Neural progenitor cell (in vitro differentiated cells): ENCODE data around the gene EIPR1. TPM values are rescaled to one million over a fixed set of nuclear protein-coding genes. Genes with fewer than 3 reads are reported as not detected.

Experiments used
- DNase-seq: peaks from one replicate; pipeline ENCODE4 v3.0.0-alpha.2; 2016; ENCODE audit warnings: low spot score
- H2AFZ ChIP-seq: fragments of 200-600 bp; sonication (generic); replicated peaks from 2 replicates; pipeline ENCODE4 v1.6.1; 2016; ENCODE audit warnings: antibody characterized with exemption
- H3F3A ChIP-seq: fragments of 200-600 bp; sonication (generic); 2 replicates; pipeline ENCODE4 v1.6.1; 2016; ENCODE audit warnings: antibody characterized with exemption, low read depth
- H3K27ac ChIP-seq: fragments of 200-600 bp; sonication (generic); 2 replicates; pipeline ENCODE4 v1.5.1; 2016; ENCODE audit warnings: mild to moderate bottlenecking
- H3K27me3 ChIP-seq: fragments of 200-600 bp; sonication (generic); 2 replicates; pipeline ENCODE4 v1.6.1; 2016; ENCODE audit warnings: mild to moderate bottlenecking, moderate library complexity
- H3K36me3 ChIP-seq: fragments of 200-600 bp; sonication (generic); 2 replicates; pipeline ENCODE4 v1.5.1; 2016
- H3K4me1 ChIP-seq: fragments of 200-600 bp; sonication (generic); 2 replicates; pipeline ENCODE4 v1.6.1; 2016; ENCODE audit warnings: mixed run types
- H3K4me2 ChIP-seq: fragments of 200-600 bp; sonication (generic); 2 replicates; pipeline ENCODE4 v1.6.1; 2016
- H3K4me3 ChIP-seq: fragments of 200-600 bp; sonication (generic); 2 replicates; pipeline ENCODE4 v1.5.1; 2016
- H3K79me2 ChIP-seq: fragments of 200-600 bp; sonication (generic); 2 replicates; pipeline ENCODE4 v1.6.1; 2016; ENCODE audit warnings: low read depth
- H3K9ac ChIP-seq: fragments of 200-600 bp; sonication (generic); 2 replicates; pipeline ENCODE4 v1.6.1; 2016
- H3K9me3 ChIP-seq: fragments of 200-600 bp; sonication (generic); 2 replicates; pipeline ENCODE4 v1.5.1; 2016; ENCODE audit warnings: low read depth
- H4K20me1 ChIP-seq: fragments of 200-600 bp; sonication (generic); 2 replicates; pipeline ENCODE4 v1.6.1; 2016; ENCODE audit warnings: low read depth
- H3K27ac Mint-ChIP-seq: 3 replicates; pipeline ENCODE4 v1.8.0; 2021; ENCODE audit warnings: mixed read lengths
- H3K27me3 Mint-ChIP-seq: 2 replicates; pipeline ENCODE4 v1.8.0; 2022; ENCODE audit warnings: low read depth, mild to moderate bottlenecking, inconsistent platforms, moderate library complexity, mixed read lengths; ENCODE audit not compliant: insufficient read depth
- H3K36me3 Mint-ChIP-seq: 3 replicates; pipeline ENCODE4 v1.8.0; 2021; ENCODE audit warnings: mixed read lengths
- H3K4me1 Mint-ChIP-seq: 3 replicates; pipeline ENCODE4 v1.8.0; 2021; ENCODE audit warnings: mixed read lengths
- H3K4me3 Mint-ChIP-seq: 3 replicates; pipeline ENCODE4 v1.8.0; 2021; ENCODE audit warnings: mild to moderate bottlenecking, moderate library complexity, mixed read lengths
- H3K9me3 Mint-ChIP-seq: 3 replicates; pipeline ENCODE4 v1.8.0; 2020; ENCODE audit warnings: mixed read lengths
- CTCF ChIP-seq: fragments of 200-600 bp; sonication (generic); IDR thresholded peaks from 2 replicates; pipeline ENCODE4 v1.5.1; 2017; ENCODE audit warnings: antibody characterized with exemption, mild to moderate bottlenecking
- EZH2 ChIP-seq: fragments of 200-600 bp; sonication (generic); IDR thresholded peaks from 2 replicates; pipeline ENCODE4 v1.6.1; 2017; ENCODE audit warnings: antibody characterized with exemption, mild to moderate bottlenecking, moderate library complexity
- EZH2phosphoT487 ChIP-seq: fragments of 200-600 bp; sonication (generic); IDR thresholded peaks from 2 replicates; pipeline ENCODE4 v1.6.1; 2017; ENCODE audit warnings: antibody characterized with exemption
- total RNA-seq: library from RNA; depleted of rRNA; stranded (reverse); fragments of >200 nt; gene quantifications from 2 replicates; pipeline ENCODE4 v1.2.3, GENCODE V29; 2015; ENCODE audit warnings: low replicate concordance

EIPR1 gene
- total RNA-seq, 1 donor from 2014 or later = 57.1 TPM

- H3K27ac ChIP-seq = no peak overlapping the region
- H3K4me2 ChIP-seq = no peak overlapping the region
- H3K4me3 Mint-ChIP-seq = no peak overlapping the region
- H2AFZ ChIP-seq = no peak overlapping the region
- no peaks in the 10 kb centered on the region for H3F3A ChIP-seq
- H3K27me3 ChIP-seq = no peaks in the 10 kb centered on the region
- H3K36me3 Mint-ChIP-seq = peaks cover 8% of the 10 kb centered on the region
- H3K9ac ChIP-seq = no peak overlapping the region
- H3K27me3 Mint-ChIP-seq = peaks cover 2% of the 10 kb centered on the region
- TF ChIP-seq CTCF = no peak
- TF ChIP-seq EZH2phosphoT487 = no peak
- no peak for TF ChIP-seq EZH2
- H4K20me1 ChIP-seq = no peaks in the 10 kb centered on the region
- H3K36me3 ChIP-seq = no peaks in the 10 kb centered on the region
- H3K4me1 ChIP-seq = no peaks in the 10 kb centered on the region
- peaks cover 7% of the 10 kb centered on the region for H3K9me3 Mint-ChIP-seq
- no peaks in the 10 kb centered on the region for H3K79me2 ChIP-seq
- no peak for DNase-seq
- no peak overlapping the region for H3K27ac Mint-ChIP-seq
- H3K4me3 ChIP-seq = no peak overlapping the region
- H3K9me3 ChIP-seq = no peaks in the 10 kb centered on the region
- H3K4me1 Mint-ChIP-seq = peaks cover 2% of the 10 kb centered on the region
These were observed 223.5 kb downstream of the EIPR1 start for GRCh38 chr2:3154146-3154545.

- no peak for DNase-seq
- no peaks in the 10 kb centered on the region for H4K20me1 ChIP-seq
- H3K4me2 ChIP-seq = no peak overlapping the region
- no peaks in the 10 kb centered on the region for H3K4me1 ChIP-seq
- no peak overlapping the region for H3K27ac ChIP-seq
- no peaks in the 10 kb centered on the region for H3K79me2 ChIP-seq
- Mint-ChIP-seq H3K4me3 (no peak overlapping the region), H3K27me3 (peaks cover 2% of the 10 kb centered on the region), H3K27ac (peak overlapping the region; percentile 76), H3K9me3 (peaks cover 7% of the 10 kb centered on the region), H3K36me3 (peaks cover 8% of the 10 kb centered on the region), H3K4me1 (peaks cover 9% of the 10 kb centered on the region)
- H3K9ac ChIP-seq = no peak overlapping the region
- H2AFZ ChIP-seq = no peak overlapping the region
- H3K4me3 ChIP-seq = no peak overlapping the region
- no peaks in the 10 kb centered on the region for H3K36me3 ChIP-seq
- H3K27me3 ChIP-seq = no peaks in the 10 kb centered on the region
- H3F3A ChIP-seq = no peaks in the 10 kb centered on the region
- H3K9me3 ChIP-seq = no peaks in the 10 kb centered on the region
- no peak for TF ChIP-seq EZH2phosphoT487
- no peak for TF ChIP-seq EZH2
- TF ChIP-seq CTCF = no peak
These were observed 226.3 kb downstream of the EIPR1 start for GRCh38 chr2:3151153-3151918.

- no peak overlapping the region for H3K4me2 ChIP-seq
- H3K36me3 Mint-ChIP-seq = peaks cover 8% of the 10 kb centered on the region
These were observed 228.0 kb downstream of the EIPR1 start for GRCh38 chr2:3149441-3150217.

More at GRCh38 chr2:3149441-3150217, 228.0 kb downstream of the EIPR1 start:
- no peak for DNase-seq
- Histone ChIP-seq H3K4me3 (no peak overlapping the region), H3K9ac (no peak overlapping the region), H3K4me1 (no peaks in the 10 kb centered on the region), H3F3A (no peaks in the 10 kb centered on the region), H2AFZ (no peak overlapping the region), H3K36me3 (no peaks in the 10 kb centered on the region), H4K20me1 (no peaks in the 10 kb centered on the region), H3K9me3 (no peaks in the 10 kb centered on the region), H3K27me3 (no peaks in the 10 kb centered on the region), H3K27ac (no peak overlapping the region), H3K79me2 (no peaks in the 10 kb centered on the region)
- Mint-ChIP-seq H3K9me3 (peaks cover 9% of the 10 kb centered on the region), H3K27ac (peak overlapping the region; percentile 72), H3K27me3 (peaks cover 6% of the 10 kb centered on the region), H3K4me1 (peaks cover 14% of the 10 kb centered on the region), H3K4me3 (no peak overlapping the region)
- TF ChIP-seq EZH2phosphoT487 (no peak), CTCF (no peak), EZH2 (no peak)
